ENCODE results near the gene UBFD1.
"Not testable (repeated sequence)": the region's sequence is repeated elsewhere in the genome, so short reads cannot be mapped to it uniquely, and the experiment has no call there.

Gene UBFD1

GRCh38 chr16:23527961-23528643 lies 29.4 kb upstream of the UBFD1 start:
- DNase-seq, result no peak

- DNase-seq, result no peak
These were observed 28.8 kb upstream of the UBFD1 start for GRCh38 chr16:23528644-23529310.

- DNase-seq, result no peak
These were observed 27.5 kb upstream of the UBFD1 start for GRCh38 chr16:23530062-23530461.

GRCh38 chr16:23532448-23532847 lies 25.1 kb upstream of the UBFD1 start:
- no peak for DNase-seq

- DNase-seq, result no peak
These were observed 22.4 kb upstream of the UBFD1 start for GRCh38 chr16:23534868-23535860.

- no peak for DNase-seq
These were observed 21.6 kb upstream of the UBFD1 start for GRCh38 chr16:23535901-23536300.

GRCh38 chr16:23537390-23537789 lies 20.1 kb upstream of the UBFD1 start:
- no peak for DNase-seq

GRCh38 chr16:23538919-23539278 lies 18.6 kb upstream of the UBFD1 start:
- DNase-seq, result no peak

- DNase-seq, result no peak
These were observed 17.3 kb upstream of the UBFD1 start for GRCh38 chr16:23539984-23540816.

- DNase-seq, result not testable (repeated sequence)
These were observed 16.7 kb upstream of the UBFD1 start for GRCh38 chr16:23540817-23541178.

GRCh38 chr16:23544436-23544835 lies 13.1 kb upstream of the UBFD1 start:
- DNase-seq, result no peak

GRCh38 chr16:23549938-23550337 lies 7.6 kb upstream of the UBFD1 start:
- DNase-seq, result no peak

GRCh38 chr16:23552161-23552560 lies 5.4 kb upstream of the UBFD1 start:
- no peak for DNase-seq

GRCh38 chr16:23554536-23554935 lies 3.0 kb upstream of the UBFD1 start:
- no peak for DNase-seq

- peak; percentile 8 for DNase-seq
These were observed 514 bp downstream of the UBFD1 start for GRCh38 chr16:23557779-23558702.

- no peak for DNase-seq
These were observed 4.1 kb downstream of the UBFD1 start for GRCh38 chr16:23561586-23561985.

GRCh38 chr16:23562505-23562904 lies 5.0 kb downstream of the UBFD1 start:
- no peak for DNase-seq

GRCh38 chr16:23563186-23563585 lies 5.7 kb downstream of the UBFD1 start:
- DNase-seq, result no peak

- DNase-seq, result no peak
These were observed 7.2 kb downstream of the UBFD1 start for GRCh38 chr16:23564575-23565363.

- no peak for DNase-seq
These were observed 9.2 kb downstream of the UBFD1 start for GRCh38 chr16:23566724-23567123.

- no peak for DNase-seq
These were observed 10.1 kb downstream of the UBFD1 start for GRCh38 chr16:23567602-23568001.

Data from activated CD4-positive, alpha-beta T cell treated with anti-CD3 and anti-CD28 coated beads, Interleukin-10, Interleukin-2, amounts not matched to agents 100 ng/mL and 50 ng/mL, durations not matched to agents 16 hours and 8 hours (primary cell).